NCI-H748 treated with DMSO at 0.1 percent for 48 hours (cell line): Measurements from ENCODE around the gene FARP1.

Experiments
- DNase-seq: peaks from one replicate; lab custom pipeline; 2025; lab: John Stamatoyannopoulos, UW

FARP1 gene

DNA sequence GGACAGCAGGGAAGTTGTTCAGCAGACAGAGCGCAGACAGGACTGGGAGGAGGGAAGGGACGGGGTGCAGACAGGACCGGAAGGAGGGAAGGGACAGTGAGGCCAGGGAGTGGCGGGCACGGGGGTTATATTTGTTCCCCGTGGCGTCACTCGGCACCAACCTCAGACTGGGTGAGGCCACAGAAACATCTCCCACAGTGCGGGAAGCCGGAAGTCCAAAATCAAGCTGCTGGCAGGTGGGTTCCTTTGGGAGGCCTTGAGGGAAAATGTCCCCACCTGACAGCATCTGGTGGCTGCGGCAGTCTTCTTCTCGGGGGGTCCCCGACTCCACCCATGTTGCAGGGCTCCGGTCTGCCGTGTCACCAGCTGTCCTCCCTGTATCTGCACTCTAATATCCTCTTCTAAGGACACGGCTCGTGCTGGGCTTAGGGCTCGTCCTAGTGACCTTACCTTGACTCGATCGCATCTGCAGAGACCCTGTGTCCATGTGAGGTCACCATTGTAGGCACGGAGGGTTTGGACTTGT is 301.0 kb downstream of the FARP1 start:
- DNase-seq: no peak

GRCh38 chr13:98444381-98444780 is 301.5 kb downstream of the FARP1 start:
- DNase-seq: no peak

- peak; percentile 38 for DNase-seq
These were observed 302.7 kb downstream of the FARP1 start for GRCh38 chr13:98445340-98446233.

GRCh38 chr13:98446234-98446621 is 303.3 kb downstream of the FARP1 start:
- no peak for DNase-seq

- no peak for DNase-seq
These were observed 304.2 kb downstream of the FARP1 start for GRCh38 chr13:98447130-98447529.

DNA sequence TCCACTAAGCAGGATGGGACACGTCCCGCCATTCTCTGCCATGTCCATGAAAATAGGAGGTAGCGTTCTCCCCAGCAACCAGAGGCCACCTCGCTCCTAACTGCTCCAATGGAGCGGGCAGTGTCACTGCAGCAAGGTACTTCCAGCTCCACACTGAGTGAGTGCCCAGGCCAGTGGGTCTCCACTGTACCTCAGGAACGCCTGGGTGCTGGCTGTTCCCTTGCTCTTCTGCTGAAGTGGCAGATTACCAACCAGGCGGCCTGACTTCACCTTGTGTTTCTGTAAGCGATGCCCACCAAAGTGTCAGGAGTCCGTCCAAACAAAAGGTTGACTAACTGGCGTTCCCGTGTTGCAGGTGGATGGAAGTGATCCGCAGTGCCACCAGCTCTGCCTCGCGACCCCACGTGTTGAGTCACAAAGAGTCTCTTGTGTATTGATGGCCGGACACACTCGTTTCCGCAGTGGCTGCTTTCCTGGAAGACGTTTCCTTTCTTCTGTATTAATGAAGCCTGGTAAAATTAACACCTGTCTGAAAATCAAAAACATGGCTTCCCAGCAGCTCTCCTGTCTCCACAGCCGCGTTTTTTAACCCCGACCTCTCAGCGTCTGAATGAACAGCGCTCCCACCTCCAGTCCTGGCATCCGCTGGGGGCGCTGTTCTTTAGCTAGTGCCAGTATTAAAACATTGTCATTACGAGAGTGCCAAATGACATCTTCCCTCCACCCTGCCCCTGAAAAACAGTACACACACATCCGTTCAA is 305.2 kb downstream of the FARP1 start:
- DNase-seq: no peak

DNA sequence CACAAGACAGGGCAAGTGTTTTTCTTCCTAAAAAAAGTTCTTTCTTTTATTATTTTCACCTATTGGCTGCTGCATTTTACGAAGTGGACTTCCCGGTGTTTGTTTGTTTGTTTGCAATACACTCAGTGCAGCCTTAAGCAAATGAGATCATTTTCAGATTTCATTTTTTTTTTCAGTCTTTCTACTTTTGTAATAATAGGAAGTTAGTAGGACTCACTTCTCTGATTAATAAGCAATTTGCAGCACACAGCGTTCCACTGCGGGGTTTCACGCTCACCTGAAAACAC is 305.7 kb downstream of the FARP1 start:
- DNase-seq: no peak

DNA sequence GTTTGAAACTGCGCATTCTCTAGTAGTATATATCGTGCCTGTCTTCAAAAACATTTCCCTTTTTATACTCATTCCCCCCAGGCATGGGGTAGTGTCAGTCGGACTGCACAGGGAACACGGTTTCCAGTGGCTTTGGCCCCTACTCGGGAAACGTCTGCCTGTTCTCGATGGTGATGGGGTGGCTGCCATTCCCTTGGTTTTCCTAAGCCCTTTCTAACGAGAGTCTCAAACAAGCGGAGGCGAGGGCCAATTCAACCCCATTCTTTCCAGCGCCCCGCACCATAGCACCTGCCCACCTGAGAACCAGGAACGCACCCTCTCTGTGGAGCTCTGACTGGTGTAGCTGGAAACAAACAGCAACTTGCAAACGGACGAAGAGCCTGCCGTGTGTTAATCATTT is 306.4 kb downstream of the FARP1 start:
- DNase-seq: no peak

DNA sequence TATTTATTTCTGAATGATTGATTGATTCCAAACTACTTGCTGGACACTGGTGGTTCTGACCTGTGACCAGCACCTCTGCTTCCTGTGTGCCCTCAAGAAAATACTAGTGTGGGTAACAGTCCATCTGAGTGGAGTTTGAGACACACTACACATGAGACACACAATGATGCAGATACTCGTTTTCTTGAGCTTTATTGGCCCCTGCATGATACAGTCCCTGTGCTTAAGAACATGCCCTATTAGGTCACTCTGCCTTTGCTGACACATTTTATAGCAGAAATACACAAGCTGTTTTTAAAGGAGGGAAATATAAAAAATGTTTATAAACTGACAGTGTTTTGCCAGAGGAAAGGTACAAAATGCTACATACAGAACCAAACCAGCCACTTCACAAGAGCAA is 307.1 kb downstream of the FARP1 start:
- no peak for DNase-seq

DNA sequence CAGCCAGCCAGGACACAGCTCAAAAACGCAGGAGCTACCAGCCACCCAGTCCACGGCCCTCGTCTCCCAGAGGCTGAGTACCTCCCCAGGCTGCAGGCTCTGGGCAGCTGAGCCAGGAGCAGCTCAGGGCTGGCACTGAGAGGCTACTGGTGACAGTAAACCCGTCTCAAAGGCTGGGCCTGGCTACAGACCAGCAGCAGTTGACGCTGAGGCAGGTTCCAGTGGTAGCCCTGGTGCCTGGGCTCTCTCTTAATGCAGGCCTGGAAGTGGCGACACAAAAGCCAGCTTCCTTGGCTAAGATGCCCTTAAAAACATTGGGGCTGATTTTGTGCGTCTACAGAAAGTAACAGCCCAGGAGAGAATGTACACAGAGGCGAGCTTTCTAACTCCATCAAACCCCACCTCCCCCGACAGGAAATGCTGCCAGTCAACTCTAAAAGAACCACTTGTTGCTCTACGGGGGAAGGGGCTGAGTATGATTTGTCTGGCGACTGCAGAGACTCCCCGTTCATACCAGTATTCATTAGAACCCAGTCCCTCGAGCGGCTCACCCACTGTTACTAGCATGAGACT is 307.7 kb downstream of the FARP1 start:
- no peak for DNase-seq

GRCh38 chr13:98451676-98452470 is 309.0 kb downstream of the FARP1 start:
- DNase-seq: no peak

DNA sequence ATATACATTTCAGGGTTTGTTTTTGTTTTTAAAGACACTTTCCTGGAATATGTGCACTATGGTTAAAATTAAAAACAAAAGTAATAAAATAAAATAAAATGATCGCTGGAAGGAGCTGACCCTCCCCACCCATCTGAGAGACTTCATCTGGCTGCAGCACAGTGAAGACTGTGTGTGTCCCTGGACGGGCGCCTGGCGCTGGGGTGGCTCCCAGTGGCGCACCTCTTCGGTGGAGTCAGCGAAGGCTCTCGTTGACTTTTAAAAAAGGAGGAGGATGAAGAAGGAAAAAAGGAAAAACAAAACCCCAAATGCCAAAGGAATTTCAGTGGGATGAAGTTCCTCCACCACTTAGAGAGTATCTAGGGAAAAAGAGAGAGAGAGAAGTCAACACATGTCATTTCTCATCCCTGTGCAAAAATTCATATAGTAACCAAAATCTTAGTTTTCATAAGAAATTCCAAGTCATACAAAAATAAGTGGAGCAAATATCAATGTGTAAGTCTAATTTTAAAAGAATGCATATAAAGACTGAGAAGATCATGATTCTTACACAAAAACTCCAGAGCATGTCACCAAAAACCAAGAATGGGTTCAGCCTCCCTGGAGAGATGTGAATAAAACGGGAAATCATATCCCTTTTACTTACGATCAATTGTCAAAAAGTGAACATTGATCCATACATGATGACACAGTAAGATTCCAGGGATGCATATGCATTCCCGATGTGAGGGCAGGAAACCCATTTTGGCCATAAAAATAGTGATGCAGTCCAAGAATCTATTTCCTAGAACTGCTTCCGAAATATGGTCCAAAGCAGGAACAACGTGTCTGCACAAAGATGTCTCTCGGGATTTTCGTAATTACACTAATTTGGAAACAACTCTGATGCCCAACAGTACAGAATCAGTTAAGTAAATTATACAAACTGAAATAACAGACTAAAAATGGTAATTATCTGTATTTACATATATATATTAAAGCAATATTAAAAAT is 310.3 kb downstream of the FARP1 start:
- DNase-seq: no peak

- DNase-seq: no peak
These were observed 311.5 kb downstream of the FARP1 start for GRCh38 chr13:98454389-98454881.

DNA sequence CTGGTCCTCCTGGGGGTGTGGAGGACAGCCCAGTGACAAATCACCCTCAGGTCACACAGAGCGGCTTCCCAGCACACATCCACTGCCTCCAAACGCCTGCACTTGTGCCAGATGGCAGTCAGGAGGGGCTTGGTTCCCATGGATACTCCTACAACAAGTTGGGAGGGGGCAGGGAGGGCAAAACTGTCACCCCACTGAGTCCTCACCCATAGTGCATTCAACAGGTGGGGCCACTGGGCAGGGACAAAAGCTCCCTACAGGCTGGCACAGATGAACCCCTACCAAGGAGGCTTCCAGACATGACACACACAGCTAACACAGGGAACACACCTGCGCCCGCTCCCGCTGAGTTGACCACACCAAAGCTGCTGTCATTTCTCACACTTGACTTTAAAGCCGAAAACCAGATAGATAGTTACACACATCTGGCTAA is 313.5 kb downstream of the FARP1 start:
- no peak for DNase-seq

DNA sequence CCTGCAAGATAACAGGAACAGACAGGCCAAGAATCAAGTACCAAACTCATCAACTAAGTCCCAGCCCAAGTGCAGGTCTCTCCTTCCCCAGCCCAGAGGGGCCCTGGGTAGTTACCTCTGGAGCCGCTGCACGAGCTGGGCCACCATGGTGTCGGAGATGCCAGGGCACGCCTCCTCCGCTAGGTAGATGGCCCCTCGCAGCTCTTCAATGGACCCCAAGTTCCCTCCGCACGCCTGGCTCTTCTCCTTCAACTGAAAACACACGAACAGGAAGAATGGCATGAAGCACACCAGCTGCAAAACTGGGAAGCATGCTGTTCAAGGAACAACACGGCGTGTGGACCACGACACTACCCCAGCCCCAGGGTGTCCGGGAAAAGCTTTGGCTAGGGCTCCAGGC is 314.2 kb downstream of the FARP1 start:
- no peak for DNase-seq

GRCh38 chr13:98458431-98458830 is 315.5 kb downstream of the FARP1 start:
- DNase-seq: no peak

DNA sequence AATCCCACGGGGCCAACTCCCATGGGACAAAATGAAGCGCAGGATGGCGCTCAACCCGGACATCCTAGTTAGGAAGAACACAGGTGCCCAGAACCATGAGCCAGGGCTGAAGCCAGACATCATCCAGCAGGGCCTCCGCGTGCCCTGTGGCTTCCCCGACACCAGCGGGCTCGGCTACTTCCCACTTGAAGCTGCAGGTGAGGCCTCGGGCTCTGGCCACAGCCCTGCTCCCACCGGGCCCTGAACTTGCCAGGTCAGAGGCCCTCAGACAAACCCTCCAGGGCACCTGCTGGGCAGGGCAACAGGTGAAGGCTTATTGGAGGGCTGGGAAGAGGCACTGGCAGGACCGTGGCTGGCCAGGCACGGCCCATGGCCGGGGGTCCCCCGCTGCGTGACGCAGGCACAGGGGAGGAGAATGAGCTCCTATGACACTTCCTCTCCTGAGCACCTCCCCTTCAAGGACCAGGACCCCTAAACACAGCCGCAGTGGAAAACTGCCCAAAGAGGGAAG is 316.3 kb downstream of the FARP1 start:
- no peak for DNase-seq

- no peak for DNase-seq
These were observed 317.0 kb downstream of the FARP1 start for GRCh38 chr13:98459721-98460370.

GRCh38 chr13:98460516-98460915 is 317.6 kb downstream of the FARP1 start:
- DNase-seq: no peak
